HepG2 (cell line): ENCODE results near the gene BBOF1. TPM values are rescaled to one million over a fixed set of nuclear protein-coding genes. Genes with fewer than 3 reads are reported as not detected.

Experiments used
- FOXK2 ChIP-seq: fragments of 450-650 bp; IDR thresholded peaks from 2 replicates; pipeline ENCODE4 v1.6.1; 2016
- HOXA7 ChIP-seq: sonication (generic); formaldehyde crosslinking; IDR thresholded peaks from 2 replicates; pipeline ENCODE4 v1.8.1; 2022; ENCODE audit warnings: mild to moderate bottlenecking, missing genetic modification reagents, moderate library complexity
- NBN ChIP-seq: fragments of 450-650 bp; conservative IDR thresholded peaks from 2 replicates; pipeline ENCODE4 v1.6.1; 2017
- NCOA1 ChIP-seq: sonication (generic); formaldehyde crosslinking; IDR thresholded peaks from 2 replicates; pipeline ENCODE4 v1.9.0; 2021; ENCODE audit warnings: missing genetic modification reagents
- NFYB ChIP-seq: sonication (generic); formaldehyde crosslinking; IDR thresholded peaks from 2 replicates; pipeline ENCODE4 v1.4.0; 2020; ENCODE audit warnings: missing genetic modification reagents
- SOX6 ChIP-seq, 2 experiments: fragments of 450-650 bp in 1 of 2; sonication (generic) in 1 of 2; formaldehyde crosslinking in 1 of 2; IDR thresholded peaks; 2 replicates each; pipeline versions ENCODE4 v1.4.0 to v1.6.1; 2017 to 2020; ENCODE audit warnings: antibody characterized with exemption in 1 of 2, mild to moderate bottlenecking in 1 of 2, missing genetic modification reagents in 1 of 2
- ZMAT3 ChIP-seq: sonication (generic); formaldehyde crosslinking; conservative IDR thresholded peaks from 2 replicates; pipeline ENCODE4 v1.7.0; 2021; ENCODE audit warnings: missing genetic modification reagents
- ZNF101 ChIP-seq: sonication (generic); formaldehyde crosslinking; IDR thresholded peaks from 2 replicates; pipeline ENCODE4 v1.4.0; 2020; ENCODE audit warnings: mild to moderate bottlenecking, low read depth, missing genetic modification reagents, borderline replicate concordance
- polyA plus RNA-seq, 8 experiments: library from polyadenylated mRNA; depleted of rRNA in 3 of 8; stranded (reverse) in 7 of 8; unstranded in 1 of 8; fragments of >200 nt; fragmentation: Illumina TruSeq in 4 of 8; extraction: Trizol in 4 of 8; gene quantifications; 2 replicates each; pipeline versions ENCODE4 v1.2.1 to v1.2.3, GENCODE V29; 2011 to 2016; ENCODE audit warnings: low read depth in 4 of 8, missing spikeins in 1 of 8, mixed read lengths in 1 of 8; ENCODE audit not compliant: insufficient read depth in 1 of 8
- total RNA-seq, 5 experiments: library from RNA; depleted of rRNA; stranded (reverse); fragments of >200 nt; fragmentation: Illumina TruSeq; extraction: Trizol; gene quantifications; 2 replicates each; pipeline ENCODE4 v1.2.3, GENCODE V29; 2016; ENCODE audit warnings: low read depth in 1 of 5
- TF ChIP-seq, protein P1 (sequence below), 2 experiments: sonication (generic) in 1 of 2; formaldehyde crosslinking in 1 of 2; IDR thresholded peaks; 2 replicates each; pipeline versions ENCODE4 v1.4.0 to v1.6.1; 2018 to 2020; ENCODE audit warnings: missing genetic modification reagents in 2 of 2, borderline replicate concordance in 1 of 2, low read depth in 1 of 2, mild to moderate bottlenecking in 1 of 2, missing biosample characterization in 1 of 2
- TF ChIP-seq, protein P2 (sequence below): sonication (generic); formaldehyde crosslinking; conservative IDR thresholded peaks from 2 replicates; pipeline ENCODE4 v1.8.0; 2022; ENCODE audit warnings: missing genetic modification reagents
- TF ChIP-seq, protein P3 (sequence below), 2 experiments: sonication (generic) in 1 of 2; formaldehyde crosslinking in 1 of 2; IDR thresholded peaks; 2 replicates each; pipeline versions ENCODE4 v1.6.1 to v1.9.0; 2014 to 2022; ENCODE audit warnings: antibody characterized with exemption in 1 of 2, borderline replicate concordance in 1 of 2, inconsistent platforms in 1 of 2, low read depth in 1 of 2, missing genetic modification reagents in 1 of 2
- TF ChIP-seq, protein P4 (sequence below): IDR thresholded peaks from 2 replicates; pipeline ENCODE4 v1.6.1; 2016; ENCODE audit warnings: low read depth, missing genetic modification reagents, missing compliant biosample characterization

BBOF1 gene
- total and polyA plus RNA-seq, 2 of the 13 experiments (the other 11 are each of a cell fraction or from before 2014, with no cell fraction given): 1.6 to 2.3 TPM

DNA sequence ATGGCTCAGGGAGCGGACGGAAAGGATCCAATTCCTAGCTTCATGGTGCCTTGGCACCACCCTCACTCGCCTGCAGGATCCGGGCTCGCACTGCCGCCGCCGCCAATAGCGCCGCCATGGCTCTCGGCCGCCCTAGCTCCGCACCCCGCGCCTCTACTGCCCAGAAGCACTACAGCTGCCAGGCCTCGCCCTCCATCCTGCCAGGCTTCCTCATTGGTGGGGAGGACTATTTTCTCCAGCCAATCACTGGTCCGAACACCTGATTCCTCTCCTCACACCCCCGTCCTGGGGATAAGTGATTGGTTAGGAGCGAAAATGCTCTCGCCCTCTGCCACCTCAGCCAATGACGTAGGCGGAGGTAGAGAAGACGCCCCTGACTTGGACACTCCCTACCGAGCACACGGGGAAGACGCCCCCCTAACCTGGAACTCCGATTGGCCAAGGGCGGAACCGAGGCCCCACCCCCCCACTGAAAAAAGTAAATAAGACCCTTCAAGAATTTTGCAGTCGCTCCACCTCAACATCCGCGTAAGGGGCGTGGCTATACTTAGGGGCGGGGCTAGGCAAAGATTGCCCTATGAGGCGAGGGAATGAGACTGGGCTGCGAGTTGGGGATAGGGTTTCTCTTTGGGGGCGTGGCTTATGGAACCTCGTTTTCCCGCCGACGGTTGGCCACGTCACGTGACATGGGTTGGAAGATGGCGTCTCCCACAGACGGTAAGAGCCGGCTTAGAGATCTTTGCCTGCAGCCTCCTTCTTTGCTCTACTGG lies 65.3 kb downstream of the BBOF1 start, which contains the start of the genes ALDH6A1 and LIN52 (continued):
- TF ChIP-seq, protein P1, sequence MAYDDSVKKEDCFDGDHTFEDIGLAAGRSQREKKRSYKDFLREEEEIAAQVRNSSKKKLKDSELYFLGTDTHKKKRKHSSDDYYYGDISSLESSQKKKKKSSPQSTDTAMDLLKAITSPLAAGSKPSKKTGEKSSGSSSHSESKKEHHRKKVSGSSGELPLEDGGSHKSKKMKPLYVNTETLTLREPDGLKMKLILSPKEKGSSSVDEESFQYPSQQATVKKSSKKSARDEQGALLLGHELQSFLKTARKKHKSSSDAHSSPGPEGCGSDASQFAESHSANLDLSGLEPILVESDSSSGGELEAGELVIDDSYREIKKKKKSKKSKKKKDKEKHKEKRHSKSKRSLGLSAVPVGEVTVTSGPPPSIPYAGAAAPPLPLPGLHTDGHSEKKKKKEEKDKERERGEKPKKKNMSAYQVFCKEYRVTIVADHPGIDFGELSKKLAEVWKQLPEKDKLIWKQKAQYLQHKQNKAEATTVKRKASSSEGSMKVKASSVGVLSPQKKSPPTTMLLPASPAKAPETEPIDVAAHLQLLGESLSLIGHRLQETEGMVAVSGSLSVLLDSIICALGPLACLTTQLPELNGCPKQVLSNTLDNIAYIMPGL (CRISPR knock-in tag; IDR thresholded peaks at IDR 0.05; ENCODE audit: borderline replicate concordance in 1 of 2, low read depth in 1 of 2): peak; percentile 34 to 64; a peak in 2 of 4 replicates
- TF ChIP-seq, protein P2, sequence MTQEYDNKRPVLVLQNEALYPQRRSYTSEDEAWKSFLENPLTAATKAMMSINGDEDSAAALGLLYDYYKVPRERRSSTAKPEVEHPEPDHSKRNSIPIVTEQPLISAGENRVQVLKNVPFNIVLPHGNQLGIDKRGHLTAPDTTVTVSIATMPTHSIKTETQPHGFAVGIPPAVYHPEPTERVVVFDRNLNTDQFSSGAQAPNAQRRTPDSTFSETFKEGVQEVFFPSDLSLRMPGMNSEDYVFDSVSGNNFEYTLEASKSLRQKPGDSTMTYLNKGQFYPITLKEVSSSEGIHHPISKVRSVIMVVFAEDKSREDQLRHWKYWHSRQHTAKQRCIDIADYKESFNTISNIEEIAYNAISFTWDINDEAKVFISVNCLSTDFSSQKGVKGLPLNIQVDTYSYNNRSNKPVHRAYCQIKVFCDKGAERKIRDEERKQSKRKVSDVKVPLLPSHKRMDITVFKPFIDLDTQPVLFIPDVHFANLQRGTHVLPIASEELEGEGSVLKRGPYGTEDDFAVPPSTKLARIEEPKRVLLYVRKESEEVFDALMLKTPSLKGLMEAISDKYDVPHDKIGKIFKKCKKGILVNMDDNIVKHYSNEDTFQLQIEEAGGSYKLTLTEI (CRISPR knock-in tag): no peak
- TF ChIP-seq FOXK2 (peak; percentile 97), ZNF101 (CRISPR knock-in tag) (no peak), HOXA7 (no peak), NBN (no peak), ZMAT3 (CRISPR knock-in tag) (no peak), NFYB (CRISPR knock-in tag) (peak; percentile 96), SOX6 (IDR thresholded peaks at IDR 0.05) (no peak), SOX6 (CRISPR knock-in tag; IDR thresholded peaks at IDR 0.05) (0 out of 2 replicates have a peak, but pooled peaks have one; percentile 23), NCOA1 (no peak)
- TF ChIP-seq, protein P3, sequence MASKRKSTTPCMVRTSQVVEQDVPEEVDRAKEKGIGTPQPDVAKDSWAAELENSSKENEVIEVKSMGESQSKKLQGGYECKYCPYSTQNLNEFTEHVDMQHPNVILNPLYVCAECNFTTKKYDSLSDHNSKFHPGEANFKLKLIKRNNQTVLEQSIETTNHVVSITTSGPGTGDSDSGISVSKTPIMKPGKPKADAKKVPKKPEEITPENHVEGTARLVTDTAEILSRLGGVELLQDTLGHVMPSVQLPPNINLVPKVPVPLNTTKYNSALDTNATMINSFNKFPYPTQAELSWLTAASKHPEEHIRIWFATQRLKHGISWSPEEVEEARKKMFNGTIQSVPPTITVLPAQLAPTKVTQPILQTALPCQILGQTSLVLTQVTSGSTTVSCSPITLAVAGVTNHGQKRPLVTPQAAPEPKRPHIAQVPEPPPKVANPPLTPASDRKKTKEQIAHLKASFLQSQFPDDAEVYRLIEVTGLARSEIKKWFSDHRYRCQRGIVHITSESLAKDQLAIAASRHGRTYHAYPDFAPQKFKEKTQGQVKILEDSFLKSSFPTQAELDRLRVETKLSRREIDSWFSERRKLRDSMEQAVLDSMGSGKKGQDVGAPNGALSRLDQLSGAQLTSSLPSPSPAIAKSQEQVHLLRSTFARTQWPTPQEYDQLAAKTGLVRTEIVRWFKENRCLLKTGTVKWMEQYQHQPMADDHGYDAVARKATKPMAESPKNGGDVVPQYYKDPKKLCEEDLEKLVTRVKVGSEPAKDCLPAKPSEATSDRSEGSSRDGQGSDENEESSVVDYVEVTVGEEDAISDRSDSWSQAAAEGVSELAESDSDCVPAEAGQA (IDR thresholded peaks at IDR 0.05; ENCODE audit: low read depth): 0 out of 2 replicates have a peak, but pooled peaks have one; percentile 46
- TF ChIP-seq, protein P3 (CRISPR knock-in tag; IDR thresholded peaks at IDR 0.05; ENCODE audit: borderline replicate concordance): no peak
- TF ChIP-seq, protein P4, sequence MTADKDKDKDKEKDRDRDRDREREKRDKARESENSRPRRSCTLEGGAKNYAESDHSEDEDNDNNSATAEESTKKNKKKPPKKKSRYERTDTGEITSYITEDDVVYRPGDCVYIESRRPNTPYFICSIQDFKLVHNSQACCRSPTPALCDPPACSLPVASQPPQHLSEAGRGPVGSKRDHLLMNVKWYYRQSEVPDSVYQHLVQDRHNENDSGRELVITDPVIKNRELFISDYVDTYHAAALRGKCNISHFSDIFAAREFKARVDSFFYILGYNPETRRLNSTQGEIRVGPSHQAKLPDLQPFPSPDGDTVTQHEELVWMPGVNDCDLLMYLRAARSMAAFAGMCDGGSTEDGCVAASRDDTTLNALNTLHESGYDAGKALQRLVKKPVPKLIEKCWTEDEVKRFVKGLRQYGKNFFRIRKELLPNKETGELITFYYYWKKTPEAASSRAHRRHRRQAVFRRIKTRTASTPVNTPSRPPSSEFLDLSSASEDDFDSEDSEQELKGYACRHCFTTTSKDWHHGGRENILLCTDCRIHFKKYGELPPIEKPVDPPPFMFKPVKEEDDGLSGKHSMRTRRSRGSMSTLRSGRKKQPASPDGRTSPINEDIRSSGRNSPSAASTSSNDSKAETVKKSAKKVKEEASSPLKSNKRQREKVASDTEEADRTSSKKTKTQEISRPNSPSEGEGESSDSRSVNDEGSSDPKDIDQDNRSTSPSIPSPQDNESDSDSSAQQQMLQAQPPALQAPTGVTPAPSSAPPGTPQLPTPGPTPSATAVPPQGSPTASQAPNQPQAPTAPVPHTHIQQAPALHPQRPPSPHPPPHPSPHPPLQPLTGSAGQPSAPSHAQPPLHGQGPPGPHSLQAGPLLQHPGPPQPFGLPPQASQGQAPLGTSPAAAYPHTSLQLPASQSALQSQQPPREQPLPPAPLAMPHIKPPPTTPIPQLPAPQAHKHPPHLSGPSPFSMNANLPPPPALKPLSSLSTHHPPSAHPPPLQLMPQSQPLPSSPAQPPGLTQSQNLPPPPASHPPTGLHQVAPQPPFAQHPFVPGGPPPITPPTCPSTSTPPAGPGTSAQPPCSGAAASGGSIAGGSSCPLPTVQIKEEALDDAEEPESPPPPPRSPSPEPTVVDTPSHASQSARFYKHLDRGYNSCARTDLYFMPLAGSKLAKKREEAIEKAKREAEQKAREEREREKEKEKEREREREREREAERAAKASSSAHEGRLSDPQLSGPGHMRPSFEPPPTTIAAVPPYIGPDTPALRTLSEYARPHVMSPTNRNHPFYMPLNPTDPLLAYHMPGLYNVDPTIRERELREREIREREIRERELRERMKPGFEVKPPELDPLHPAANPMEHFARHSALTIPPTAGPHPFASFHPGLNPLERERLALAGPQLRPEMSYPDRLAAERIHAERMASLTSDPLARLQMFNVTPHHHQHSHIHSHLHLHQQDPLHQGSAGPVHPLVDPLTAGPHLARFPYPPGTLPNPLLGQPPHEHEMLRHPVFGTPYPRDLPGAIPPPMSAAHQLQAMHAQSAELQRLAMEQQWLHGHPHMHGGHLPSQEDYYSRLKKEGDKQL (CRISPR knock-in tag): no peak
